ENCODE results near the gene MYO1C. TPM values are rescaled to one million over a fixed set of nuclear protein-coding genes. Genes with fewer than 3 reads are reported as not detected.

MYO1C gene
- total RNA-seq, 1 experiment from 2014 or later = 227 TPM

DNA sequence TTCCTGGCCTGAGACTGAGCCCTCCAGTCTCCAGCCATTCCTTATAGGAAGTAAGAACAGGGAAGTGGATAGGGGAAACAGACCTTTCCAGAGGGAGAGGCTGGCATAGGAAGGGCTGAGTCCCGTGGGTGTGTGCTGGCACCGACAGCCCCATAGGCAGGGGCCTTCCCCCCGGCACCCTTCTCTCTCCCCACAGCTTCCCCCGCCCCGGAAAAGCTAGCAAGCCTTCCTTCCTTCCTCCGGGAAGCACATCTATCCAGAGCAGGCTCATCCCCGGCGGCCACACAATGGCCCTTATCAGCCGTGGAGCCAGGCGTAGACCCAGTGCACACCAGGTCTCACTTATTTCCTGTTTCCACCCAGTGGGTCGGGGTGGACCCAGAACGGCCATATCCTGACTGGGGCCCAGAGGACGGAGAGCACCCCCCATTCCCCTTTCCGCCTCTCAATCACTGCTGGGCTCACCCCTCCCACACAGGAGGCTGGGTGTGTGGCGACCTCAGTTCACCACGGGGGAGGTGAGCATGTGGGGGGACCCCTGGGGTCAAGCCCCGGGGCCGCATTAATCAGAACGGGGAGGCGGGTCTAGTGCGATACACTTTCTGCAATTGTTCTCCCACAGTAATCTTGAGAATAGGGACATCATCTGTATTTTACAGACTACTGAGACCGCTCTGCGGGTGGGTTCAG, 950 bp upstream of the MYO1C start:
- Histone ChIP-seq H3K4me3 (replicated peaks in 1 of 2; ENCODE audit: low read depth in 1 of 2, low read length in 2 of 2) (no peak overlapping the region), H3K4me1 (ENCODE audit: control insufficient read depth in 1 of 2, insufficient read depth in 2 of 2, low read length in 2 of 2) (peaks cover 20 to 39% of the 10 kb centered on the region in 2 experiments), H3K27ac (ENCODE audit: low read depth, low read length) (no peak overlapping the region), H4K20me1 (ENCODE audit: insufficient read depth) (no peaks in the 10 kb centered on the region), H3K36me3 (ENCODE audit: control insufficient read depth in 1 of 2, insufficient read depth in 2 of 2, low read length in 2 of 2) (no peaks in the 10 kb centered on the region), H3K27me3 (ENCODE audit: insufficient read depth, low read length) (no peaks in the 10 kb centered on the region), H3K9me2 (ENCODE audit: insufficient read depth) (no peaks in the 10 kb centered on the region), H2AFZ (ENCODE audit: low read depth, low read length, poor library complexity, severe bottlenecking) (no peak overlapping the region), H3K9me3 (ENCODE audit: control insufficient read depth in 1 of 2, insufficient read depth in 1 of 2, low read depth in 1 of 2, low read length in 2 of 2) (no peaks in the 10 kb centered on the region), H3K4me2 (ENCODE audit: low read length) (no peak overlapping the region), H3K79me2 (ENCODE audit: insufficient read depth, low read length) (peaks cover 27% of the 10 kb centered on the region), H3K9ac (ENCODE audit: low read length) (no peak overlapping the region)
- ChIA-PET RAD21 (ENCODE audit: low non-redundant PET in 1 of 2, low total read pairs in 2 of 2, uncharacterized antibody in 2 of 2, unreplicated experiment in 2 of 2) (no interaction called here), CTCF (no interaction called here), POLR2A (interaction anchor here (0.7 kb wide), 1 partner anchor 156 kb away, joined by 3 read pairs; no protein-coding TSS in a partner anchor)
- TF ChIP-seq ELF1 (IDR thresholded peaks at IDR 0.05; ENCODE audit: borderline replicate concordance, low read depth) = no peak
- no peak for TF ChIP-seq FOSL1 (IDR thresholded peaks at IDR 0.05; ENCODE audit: low read depth)
- TF ChIP-seq EZH2phosphoT487 (IDR thresholded peaks at IDR 0.05; ENCODE audit: borderline replicate concordance) = no peak
- TF ChIP-seq POLR2AphosphoS5 (IDR thresholded peaks at IDR 0.05; ENCODE audit: low read depth, low read length) = no peak
- no peak for TF ChIP-seq CEBPB (IDR thresholded peaks at IDR 0.05; ENCODE audit: low read depth)
- TF ChIP-seq EGR1 (IDR thresholded peaks at IDR 0.05; ENCODE audit: low read depth) = no peak
- TF ChIP-seq EZH2 (IDR thresholded peaks at IDR 0.05) = no peak
- no peak for TF ChIP-seq YY1 (IDR thresholded peaks at IDR 0.05; ENCODE audit: extremely low read depth, insufficient replicate concordance, low read depth, low read length)
- no peak for TF ChIP-seq SP1 (IDR thresholded peaks at IDR 0.05; ENCODE audit: low read depth)
- no peak for TF ChIP-seq SRF (IDR thresholded peaks at IDR 0.05; ENCODE audit: low read depth)
- TF ChIP-seq, protein P1, sequence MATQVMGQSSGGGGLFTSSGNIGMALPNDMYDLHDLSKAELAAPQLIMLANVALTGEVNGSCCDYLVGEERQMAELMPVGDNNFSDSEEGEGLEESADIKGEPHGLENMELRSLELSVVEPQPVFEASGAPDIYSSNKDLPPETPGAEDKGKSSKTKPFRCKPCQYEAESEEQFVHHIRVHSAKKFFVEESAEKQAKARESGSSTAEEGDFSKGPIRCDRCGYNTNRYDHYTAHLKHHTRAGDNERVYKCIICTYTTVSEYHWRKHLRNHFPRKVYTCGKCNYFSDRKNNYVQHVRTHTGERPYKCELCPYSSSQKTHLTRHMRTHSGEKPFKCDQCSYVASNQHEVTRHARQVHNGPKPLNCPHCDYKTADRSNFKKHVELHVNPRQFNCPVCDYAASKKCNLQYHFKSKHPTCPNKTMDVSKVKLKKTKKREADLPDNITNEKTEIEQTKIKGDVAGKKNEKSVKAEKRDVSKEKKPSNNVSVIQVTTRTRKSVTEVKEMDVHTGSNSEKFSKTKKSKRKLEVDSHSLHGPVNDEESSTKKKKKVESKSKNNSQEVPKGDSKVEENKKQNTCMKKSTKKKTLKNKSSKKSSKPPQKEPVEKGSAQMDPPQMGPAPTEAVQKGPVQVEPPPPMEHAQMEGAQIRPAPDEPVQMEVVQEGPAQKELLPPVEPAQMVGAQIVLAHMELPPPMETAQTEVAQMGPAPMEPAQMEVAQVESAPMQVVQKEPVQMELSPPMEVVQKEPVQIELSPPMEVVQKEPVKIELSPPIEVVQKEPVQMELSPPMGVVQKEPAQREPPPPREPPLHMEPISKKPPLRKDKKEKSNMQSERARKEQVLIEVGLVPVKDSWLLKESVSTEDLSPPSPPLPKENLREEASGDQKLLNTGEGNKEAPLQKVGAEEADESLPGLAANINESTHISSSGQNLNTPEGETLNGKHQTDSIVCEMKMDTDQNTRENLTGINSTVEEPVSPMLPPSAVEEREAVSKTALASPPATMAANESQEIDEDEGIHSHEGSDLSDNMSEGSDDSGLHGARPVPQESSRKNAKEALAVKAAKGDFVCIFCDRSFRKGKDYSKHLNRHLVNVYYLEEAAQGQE (IDR thresholded peaks at IDR 0.05; ENCODE audit: low read depth) = no peak
- TF ChIP-seq JUND (IDR thresholded peaks at IDR 0.05) = no peak
- TF ChIP-seq POLR2A (IDR thresholded peaks at IDR 0.05; ENCODE audit: borderline replicate concordance, extremely low read depth, insufficient read depth, insufficient read length) = no peak
- TF ChIP-seq TCF7L2 (IDR thresholded peaks at IDR 0.05; ENCODE audit: borderline replicate concordance, extremely low read depth, insufficient read depth, insufficient read length) = no peak
- TF ChIP-seq, protein P2, sequence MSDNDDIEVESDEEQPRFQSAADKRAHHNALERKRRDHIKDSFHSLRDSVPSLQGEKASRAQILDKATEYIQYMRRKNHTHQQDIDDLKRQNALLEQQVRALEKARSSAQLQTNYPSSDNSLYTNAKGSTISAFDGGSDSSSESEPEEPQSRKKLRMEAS (IDR thresholded peaks at IDR 0.05) = no peak
- TF ChIP-seq, protein P3, sequence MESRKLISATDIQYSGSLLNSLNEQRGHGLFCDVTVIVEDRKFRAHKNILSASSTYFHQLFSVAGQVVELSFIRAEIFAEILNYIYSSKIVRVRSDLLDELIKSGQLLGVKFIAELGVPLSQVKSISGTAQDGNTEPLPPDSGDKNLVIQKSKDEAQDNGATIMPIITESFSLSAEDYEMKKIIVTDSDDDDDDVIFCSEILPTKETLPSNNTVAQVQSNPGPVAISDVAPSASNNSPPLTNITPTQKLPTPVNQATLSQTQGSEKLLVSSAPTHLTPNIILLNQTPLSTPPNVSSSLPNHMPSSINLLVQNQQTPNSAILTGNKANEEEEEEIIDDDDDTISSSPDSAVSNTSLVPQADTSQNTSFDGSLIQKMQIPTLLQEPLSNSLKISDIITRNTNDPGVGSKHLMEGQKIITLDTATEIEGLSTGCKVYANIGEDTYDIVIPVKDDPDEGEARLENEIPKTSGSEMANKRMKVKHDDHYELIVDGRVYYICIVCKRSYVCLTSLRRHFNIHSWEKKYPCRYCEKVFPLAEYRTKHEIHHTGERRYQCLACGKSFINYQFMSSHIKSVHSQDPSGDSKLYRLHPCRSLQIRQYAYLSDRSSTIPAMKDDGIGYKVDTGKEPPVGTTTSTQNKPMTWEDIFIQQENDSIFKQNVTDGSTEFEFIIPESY (IDR thresholded peaks at IDR 0.05; ENCODE audit: extremely low read depth, insufficient replicate concordance, low read length) = no peak
- no peak for TF ChIP-seq RAD21 (IDR thresholded peaks at IDR 0.05; ENCODE audit: low read depth)
- TF ChIP-seq, protein P4, sequence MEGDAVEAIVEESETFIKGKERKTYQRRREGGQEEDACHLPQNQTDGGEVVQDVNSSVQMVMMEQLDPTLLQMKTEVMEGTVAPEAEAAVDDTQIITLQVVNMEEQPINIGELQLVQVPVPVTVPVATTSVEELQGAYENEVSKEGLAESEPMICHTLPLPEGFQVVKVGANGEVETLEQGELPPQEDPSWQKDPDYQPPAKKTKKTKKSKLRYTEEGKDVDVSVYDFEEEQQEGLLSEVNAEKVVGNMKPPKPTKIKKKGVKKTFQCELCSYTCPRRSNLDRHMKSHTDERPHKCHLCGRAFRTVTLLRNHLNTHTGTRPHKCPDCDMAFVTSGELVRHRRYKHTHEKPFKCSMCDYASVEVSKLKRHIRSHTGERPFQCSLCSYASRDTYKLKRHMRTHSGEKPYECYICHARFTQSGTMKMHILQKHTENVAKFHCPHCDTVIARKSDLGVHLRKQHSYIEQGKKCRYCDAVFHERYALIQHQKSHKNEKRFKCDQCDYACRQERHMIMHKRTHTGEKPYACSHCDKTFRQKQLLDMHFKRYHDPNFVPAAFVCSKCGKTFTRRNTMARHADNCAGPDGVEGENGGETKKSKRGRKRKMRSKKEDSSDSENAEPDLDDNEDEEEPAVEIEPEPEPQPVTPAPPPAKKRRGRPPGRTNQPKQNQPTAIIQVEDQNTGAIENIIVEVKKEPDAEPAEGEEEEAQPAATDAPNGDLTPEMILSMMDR (IDR thresholded peaks at IDR 0.05 in 2 of 3, conservative IDR thresholded peaks at IDR 0.05 in 1 of 3; ENCODE audit: borderline replicate concordance in 1 of 3, insufficient read depth in 1 of 3, low read depth in 2 of 3, low read length in 2 of 3) = no peak
- TF ChIP-seq CBX3 (IDR thresholded peaks at IDR 0.05; ENCODE audit: low read depth) = no peak
- intact Hi-C loops (cut with micrococcal nuclease) = no loop called here
- no peak for ATAC-seq
- no peak for DNase-seq (ENCODE audit: low read depth, low spot score)
- TSS peak; percentile 0 for BruUV-seq (replicated peaks)

Measured in HCT116 (cell line).